Gastroesophageal sphincter (tissue), 4 donors: ENCODE results near the gene ZNF143. TPM values are rescaled to one million over a fixed set of nuclear protein-coding genes. Genes with fewer than 3 reads are reported as not detected.

Experiments
- ATAC-seq: fragments of 150-250 bp; one replicate; pipeline ENCODE4 v1.9.1; 2016; ENCODE audit warnings: mild to moderate bottlenecking, moderate library complexity
- H3K27ac ChIP-seq, 4 donors: fragments of 200-600 bp; sonication (generic) in 3 of 4; 1 replicate in 3 of 4; 2 replicates in 1 of 4; pipeline ENCODE4 v1.5.1; 2016 to 2019
- H3K27me3 ChIP-seq: fragments of 200-600 bp; sonication (generic); one replicate; pipeline ENCODE4 v1.5.1; 2019
- H3K36me3 ChIP-seq, 2 donors: fragments of 200-600 bp; sonication (generic); one replicate each; pipeline ENCODE4 v1.5.1; 2019; ENCODE audit warnings: control low read depth in 1 of 2
- H3K4me1 ChIP-seq, 3 donors: fragments of 200-600 bp; sonication (generic); 1 replicate in 2 of 3; 2 replicates in 1 of 3; pipeline ENCODE4 v1.5.1; 2016 to 2019; ENCODE audit warnings: control low read depth in 2 of 3
- H3K4me3 ChIP-seq, 2 donors: fragments of 200-600 bp; sonication (generic); one replicate each; pipeline ENCODE4 v1.5.1; 2019; ENCODE audit warnings: mild to moderate bottlenecking in 1 of 2, moderate library complexity in 1 of 2
- H3K9me3 ChIP-seq, 3 donors: fragments of 200-600 bp; sonication (generic); one replicate each; pipeline ENCODE4 v1.5.1; 2017 to 2019; ENCODE audit warnings: control low read depth in 2 of 3
- EP300 ChIP-seq: sonication (generic); formaldehyde crosslinking; IDR thresholded peaks from one replicate; pipeline ENCODE4 v1.6.1; 2017; ENCODE audit warnings: antibody characterized with exemption, mild to moderate bottlenecking
- POLR2A ChIP-seq, 2 donors: fragments of 450-650 bp; IDR thresholded peaks; one replicate each; pipeline ENCODE4 v1.6.1; 2017; ENCODE audit warnings: antibody characterized with exemption in 2 of 2, mild to moderate bottlenecking in 2 of 2, moderate library complexity in 1 of 2
- POLR2AphosphoS5 ChIP-seq: sonication (generic); formaldehyde crosslinking; IDR thresholded peaks from one replicate; pipeline ENCODE4 v1.6.1; 2017; ENCODE audit warnings: antibody characterized with exemption
- WGBS, 2 donors: methylation state at CpG; one replicate each; pipeline ENCODE4 v1.1.5; 2018; ENCODE audit warnings: low coverage in 1 of 2; 5-methylcytosine and 5-hydroxymethylcytosine counted together
- total RNA-seq, 4 donors: library from RNA; depleted of rRNA; stranded (reverse); fragments of >200 nt; gene quantifications; one replicate each; pipeline ENCODE4 v1.1.0, GENCODE V29; 2016
- TF ChIP-seq, protein P1 (sequence below), 4 experiments: fragments of 200-600 bp in 2 of 4; fragments of 450-650 bp in 2 of 4; sonication (generic) in 1 of 4; IDR thresholded peaks; one replicate each; pipeline ENCODE4 v1.5.1; 2017 to 2019; ENCODE audit warnings: antibody characterized with exemption in 4 of 4, mild to moderate bottlenecking in 2 of 4, moderate library complexity in 2 of 4

Gene ZNF143
- total RNA-seq, 4 donors from 2014 or later: 33.7 to 72.5 (median 52.5) TPM

DNA sequence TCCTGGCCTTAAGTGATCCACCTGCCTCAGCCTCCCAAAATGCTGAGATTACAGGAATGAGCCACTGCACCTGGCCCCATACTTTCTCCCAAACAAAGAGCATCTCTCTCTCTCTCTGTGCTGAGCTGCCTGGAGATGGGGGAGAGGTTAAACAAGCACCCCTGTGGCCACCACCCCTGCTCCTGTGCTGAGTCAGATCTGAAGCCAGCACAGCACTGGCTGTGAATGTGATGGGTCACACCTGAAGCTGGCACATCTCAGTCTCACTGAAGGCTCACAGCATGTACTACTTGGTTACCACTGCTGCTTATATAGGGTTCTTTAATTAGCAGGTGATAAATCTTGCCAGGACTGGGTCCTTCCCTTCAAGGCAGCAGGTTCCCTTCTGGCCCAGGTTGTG lies 101.9 kb downstream of the ZNF143 start:
- Histone ChIP-seq H3K4me3 (no peak overlapping the region), H3K4me1 (peaks cover 0 to 30% (median 11%) of the 10 kb centered on the region in 3 donors), H3K36me3 (no peaks in the 10 kb centered on the region), H3K27ac (no peak overlapping the region), H3K27me3 (no peaks in the 10 kb centered on the region), H3K9me3 (no peaks in the 10 kb centered on the region)
- TF ChIP-seq EP300: no peak
- TF ChIP-seq, protein P1, sequence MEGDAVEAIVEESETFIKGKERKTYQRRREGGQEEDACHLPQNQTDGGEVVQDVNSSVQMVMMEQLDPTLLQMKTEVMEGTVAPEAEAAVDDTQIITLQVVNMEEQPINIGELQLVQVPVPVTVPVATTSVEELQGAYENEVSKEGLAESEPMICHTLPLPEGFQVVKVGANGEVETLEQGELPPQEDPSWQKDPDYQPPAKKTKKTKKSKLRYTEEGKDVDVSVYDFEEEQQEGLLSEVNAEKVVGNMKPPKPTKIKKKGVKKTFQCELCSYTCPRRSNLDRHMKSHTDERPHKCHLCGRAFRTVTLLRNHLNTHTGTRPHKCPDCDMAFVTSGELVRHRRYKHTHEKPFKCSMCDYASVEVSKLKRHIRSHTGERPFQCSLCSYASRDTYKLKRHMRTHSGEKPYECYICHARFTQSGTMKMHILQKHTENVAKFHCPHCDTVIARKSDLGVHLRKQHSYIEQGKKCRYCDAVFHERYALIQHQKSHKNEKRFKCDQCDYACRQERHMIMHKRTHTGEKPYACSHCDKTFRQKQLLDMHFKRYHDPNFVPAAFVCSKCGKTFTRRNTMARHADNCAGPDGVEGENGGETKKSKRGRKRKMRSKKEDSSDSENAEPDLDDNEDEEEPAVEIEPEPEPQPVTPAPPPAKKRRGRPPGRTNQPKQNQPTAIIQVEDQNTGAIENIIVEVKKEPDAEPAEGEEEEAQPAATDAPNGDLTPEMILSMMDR (IDR thresholded peaks at IDR 0.05): no peak
- TF ChIP-seq POLR2AphosphoS5: no peak
- no peak for TF ChIP-seq POLR2A (IDR thresholded peaks at IDR 0.05)
- no peak for ATAC-seq

DNA sequence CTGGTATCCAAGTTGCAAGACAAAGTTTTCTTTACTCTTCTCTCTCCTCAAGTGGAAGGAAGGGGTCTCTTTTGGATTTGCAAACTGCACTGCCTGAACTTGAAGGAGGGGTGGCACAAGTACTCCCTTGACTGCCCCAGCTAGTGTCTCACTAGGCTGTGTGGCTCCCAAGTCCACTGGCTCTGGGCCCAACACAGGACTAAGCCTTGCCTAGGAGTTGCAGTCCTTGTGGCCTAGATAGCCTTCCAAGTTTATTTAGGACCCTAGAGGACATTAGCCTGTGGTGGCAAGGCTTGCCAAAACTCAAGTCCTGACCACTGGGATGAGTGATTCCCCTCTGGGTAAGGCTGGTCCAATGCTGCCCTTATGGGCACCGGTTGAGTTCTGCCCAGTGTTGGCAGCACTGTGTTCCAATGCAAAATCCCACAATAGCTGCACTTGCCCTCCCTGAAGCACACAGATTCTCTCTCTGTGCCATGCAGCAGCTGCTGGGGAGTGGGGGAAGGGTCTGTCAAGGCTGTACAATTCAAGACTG lies 102.5 kb downstream of the ZNF143 start:
- TF ChIP-seq POLR2A (IDR thresholded peaks at IDR 0.05) (no peak), POLR2AphosphoS5 (no peak), EP300 (no peak)
- TF ChIP-seq, protein P1 (IDR thresholded peaks at IDR 0.05): no peak
- H3K4me1 ChIP-seq: peaks cover 3 to 36% (median 14%) of the 10 kb centered on the region in 3 donors
- 60% methylated on average over 1 of the region's 1 CpG; no CpG with 5 or more reads in 1 of the 2 donors for WGBS, 2 donors
- ATAC-seq: no peak
- no peaks in the 10 kb centered on the region for H3K27me3 ChIP-seq
- H3K36me3 ChIP-seq: no peaks in the 10 kb centered on the region
- no peaks in the 10 kb centered on the region for H3K9me3 ChIP-seq
- no peak overlapping the region for H3K4me3 ChIP-seq
- no peak overlapping the region for H3K27ac ChIP-seq

DNA sequence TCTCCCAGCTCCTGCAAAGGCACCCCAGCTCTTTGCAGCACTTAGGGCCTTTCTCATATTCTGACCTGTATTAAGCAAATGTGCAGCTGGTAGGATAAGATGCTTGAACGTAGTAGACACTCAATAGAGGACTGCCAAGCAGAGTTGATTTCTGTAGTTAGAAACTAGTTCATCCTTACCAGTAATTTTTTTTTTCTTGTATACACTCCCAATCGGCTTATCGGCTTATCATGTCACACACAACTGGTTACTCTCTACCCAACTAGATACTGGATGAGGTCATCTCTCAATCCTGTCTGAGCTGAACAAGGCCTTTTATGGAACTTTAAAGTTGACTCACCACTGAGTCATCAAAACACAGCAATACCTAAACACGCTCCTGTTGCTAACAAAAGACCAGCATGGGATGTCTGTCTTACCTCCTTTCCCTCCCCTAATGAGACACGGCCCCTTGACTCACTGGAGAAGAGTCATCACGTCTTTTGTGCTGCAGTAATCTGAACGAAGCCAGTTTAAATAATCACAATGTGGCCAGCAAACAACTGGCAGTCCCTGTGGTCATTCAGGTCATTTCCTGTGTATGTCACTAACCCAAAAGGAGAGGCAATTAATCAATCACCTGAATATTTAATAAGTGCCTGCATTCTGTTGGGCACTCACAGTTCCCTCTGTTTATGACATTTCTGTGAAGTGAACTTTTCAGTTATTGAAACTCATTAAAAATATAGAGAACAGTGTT lies 105.2 kb downstream of the ZNF143 start:
- WGBS, 2 donors: 0 to 19% methylated on average over 2 to 6 of the region's 7 CpGs
- Histone ChIP-seq H3K27ac (peak overlapping the region; percentile 91 to 99 (median 96)), H3K9me3 (no peaks in the 10 kb centered on the region), H3K4me1 (peaks cover 17 to 57% (median 19%) of the 10 kb centered on the region in 3 donors), H3K4me3 (no peak overlapping the region), H3K36me3 (no peaks in the 10 kb centered on the region), H3K27me3 (no peaks in the 10 kb centered on the region)
- no peak for TF ChIP-seq POLR2A (IDR thresholded peaks at IDR 0.05)
- peak; percentile 90 for TF ChIP-seq POLR2AphosphoS5
- peak; percentile 89 for ATAC-seq

DNA sequence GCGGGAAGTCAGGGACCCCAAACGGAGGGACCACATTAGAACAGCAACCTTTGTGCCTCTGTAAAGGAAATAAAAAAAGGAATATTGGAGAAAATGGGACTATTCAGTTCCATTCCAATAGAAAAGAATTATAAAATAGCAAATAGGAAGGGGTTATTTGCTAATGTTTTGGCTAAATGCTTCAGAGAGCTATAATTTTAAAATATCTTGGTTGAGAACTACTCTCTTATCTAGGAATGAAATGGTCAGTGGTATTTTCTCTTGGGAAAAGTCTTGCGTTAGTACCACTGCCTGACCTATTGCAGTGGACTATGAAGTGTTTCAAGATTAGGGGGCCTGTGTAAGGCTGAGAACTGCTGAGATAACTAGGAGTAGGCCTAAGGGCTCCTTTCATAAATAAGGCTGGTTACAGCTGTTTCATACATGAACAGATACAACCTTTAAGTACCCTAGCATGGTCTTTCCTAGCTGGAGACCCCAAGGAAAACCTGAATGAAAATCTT lies 105.8 kb downstream of the ZNF143 start:
- H3K27me3 ChIP-seq: no peaks in the 10 kb centered on the region
- peak overlapping the region; percentile 91 to 99 (median 96) for H3K27ac ChIP-seq
- ATAC-seq: peak; percentile 23
- no peaks in the 10 kb centered on the region for H3K36me3 ChIP-seq
- H3K4me3 ChIP-seq: no peak overlapping the region
- no peaks in the 10 kb centered on the region for H3K9me3 ChIP-seq
- TF ChIP-seq POLR2AphosphoS5 (no peak), EP300 (no peak), POLR2A (IDR thresholded peaks at IDR 0.05) (no peak)
- TF ChIP-seq, protein P1 (IDR thresholded peaks at IDR 0.05): no peak
- peaks cover 17 to 58% (median 19%) of the 10 kb centered on the region in 3 donors for H3K4me1 ChIP-seq
- 59 to 60% methylated on average over 3 of the region's 3 CpGs for WGBS, 2 donors

DNA sequence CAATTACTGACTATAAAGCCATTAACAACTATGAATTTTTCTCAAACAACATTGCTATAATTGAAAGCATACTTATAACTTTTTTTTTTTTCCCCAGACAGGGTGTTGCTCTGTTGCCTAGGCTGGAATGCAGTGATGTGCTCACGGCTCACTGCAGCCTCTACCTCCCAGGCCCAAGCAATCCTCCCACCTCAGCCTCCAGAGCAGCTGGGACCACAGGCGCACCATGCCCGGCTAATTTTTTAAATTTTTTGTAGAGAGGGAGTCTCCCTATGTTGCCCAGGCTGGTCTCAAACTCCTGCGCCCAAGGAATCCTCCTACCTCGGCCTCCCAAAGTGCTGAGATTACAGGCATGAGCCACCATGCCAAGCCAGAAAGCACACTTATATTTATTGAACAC lies 106.6 kb downstream of the ZNF143 start:
- 81% methylated on average over 4 of the region's 5 CpGs; no CpG with 5 or more reads in 1 of the 2 donors for WGBS, 2 donors
- H3K27ac ChIP-seq: peak overlapping the region; percentile 91 to 99 (median 96)
- no peak overlapping the region for H3K4me3 ChIP-seq
- no peaks in the 10 kb centered on the region for H3K36me3 ChIP-seq
- peaks cover 17 to 66% (median 23%) of the 10 kb centered on the region in 3 donors for H3K4me1 ChIP-seq
- H3K27me3 ChIP-seq: no peaks in the 10 kb centered on the region
- ATAC-seq: no peak
- TF ChIP-seq EP300 (no peak), POLR2AphosphoS5 (no peak)
- H3K9me3 ChIP-seq: no peaks in the 10 kb centered on the region
